Measurements from ENCODE around the gene DAP. TPM values are rescaled to one million over a fixed set of nuclear protein-coding genes. Genes with fewer than 3 reads are reported as not detected.

The DAP gene
- total and polyA plus RNA-seq, 7 donors: 25.7 to 131 (median 38.5) TPM

GRCh38 chr5:10761933-10762775 is 1.1 kb upstream of the DAP start:
- 72 to 84% methylated on average over 17 of the region's 17 CpGs for WGBS, 2 donors
- H3K4me3 ChIP-seq: peak overlapping the region in 3 of 4 donors; percentile 82 to 90 (median 84)
- DNase-seq: peak; percentile 78

GRCh38 chr5:10760921-10761184 is 181 bp downstream of the DAP start:
- no peak for DNase-seq
- intact Hi-C loops (cut with DNase I): loop anchor here (5.0 to 10.0 kb wide), 2 partner anchors 59 to 506 kb away; partner anchors contain the start of gene CCT5
- Histone ChIP-seq H3K27ac (peak overlapping the region; percentile 91 to 98 (median 95)), H3K36me3 (no peaks in the 10 kb centered on the region), H3K27me3 (no peaks in the 10 kb centered on the region), H3K9me3 (no peaks in the 10 kb centered on the region), H3K4me3 (peak overlapping the region; percentile 69 to 90 (median 83)), H3K4me1 (peaks cover 0 to 40% (median 30%) of the 10 kb centered on the region in 4 donors)
- TF ChIP-seq POLR2A (IDR thresholded peaks at IDR 0.05) (no peak), POLR2AphosphoS5 (IDR thresholded peaks at IDR 0.05) (no peak), CTCF (IDR thresholded peaks at IDR 0.05) (no peak), EP300 (IDR thresholded peaks at IDR 0.05) (no peak)
- WGBS, 2 donors: 0% methylated on average over 42 of the region's 42 CpGs

More at GRCh38 chr5:10761933-10762775, 1.1 kb upstream of the DAP start:
- H3K27me3 ChIP-seq: no peaks in the 10 kb centered on the region
- peaks cover 0 to 34% (median 27%) of the 10 kb centered on the region in 4 donors for H3K4me1 ChIP-seq
- H3K9me3 ChIP-seq: no peaks in the 10 kb centered on the region
- TF ChIP-seq POLR2AphosphoS5 (IDR thresholded peaks at IDR 0.05) (peak in 3 of 4 donors; percentile 35 to 43 (median 43)), EP300 (IDR thresholded peaks at IDR 0.05) (peak in 1 of 4 donors; percentile 49), CTCF (IDR thresholded peaks at IDR 0.05) (no peak)
- intact Hi-C loops (cut with DNase I): loop anchor here (5.0 to 10.0 kb wide), 2 partner anchors 60 to 507 kb away; partner anchors contain the start of gene CCT5
- H3K27ac ChIP-seq: peak overlapping the region; percentile 90 to 98 (median 95)
- H3K36me3 ChIP-seq: no peaks in the 10 kb centered on the region

GRCh38 chr5:10760096-10760920 is 726 bp downstream of the DAP start:
- TF ChIP-seq POLR2AphosphoS5 (IDR thresholded peaks at IDR 0.05) (peak in 1 of 4 donors; percentile 33), CTCF (IDR thresholded peaks at IDR 0.05) (no peak)
- DNase-seq: peak; percentile 71
- Histone ChIP-seq H3K27ac (peak overlapping the region; percentile 91 to 98 (median 95)), H3K27me3 (no peaks in the 10 kb centered on the region), H3K36me3 (no peaks in the 10 kb centered on the region), H3K4me1 (peaks cover 0 to 40% (median 30%) of the 10 kb centered on the region in 4 donors), H3K4me3 (peak overlapping the region; percentile 69 to 90 (median 83)), H3K9me3 (no peaks in the 10 kb centered on the region)
- intact Hi-C loops (cut with DNase I): loop anchor here (5.0 to 10.0 kb wide), 2 partner anchors 58 to 506 kb away; partner anchors contain the start of gene CCT5
- 1 to 2% methylated on average over 43 of the region's 43 CpGs for WGBS, 2 donors

- WGBS, 2 donors: 25 to 78% methylated on average over 6 of the region's 6 CpGs
- Histone ChIP-seq H3K4me3 (no peak overlapping the region), H3K9me3 (no peaks in the 10 kb centered on the region), H3K27ac (no peak overlapping the region), H3K27me3 (no peaks in the 10 kb centered on the region), H3K36me3 (no peaks in the 10 kb centered on the region), H3K4me1 (peaks cover 0 to 40% (median 30%) of the 10 kb centered on the region in 4 donors)
- DNase-seq: no peak
- intact Hi-C loops (cut with DNase I): no loop called here
- TF ChIP-seq EP300 (IDR thresholded peaks at IDR 0.05): no peak
- no peak for TF ChIP-seq POLR2AphosphoS5 (IDR thresholded peaks at IDR 0.05)
- no peak for TF ChIP-seq CTCF (IDR thresholded peaks at IDR 0.05)
- no peak for TF ChIP-seq POLR2A (IDR thresholded peaks at IDR 0.05)
Measured at GRCh38 chr5:10759111-10759510, 1.9 kb downstream of the DAP start.
